Stimulated activated CD4-positive, alpha-beta T cell treated with anti-CD3 and anti-CD28 coated beads, Interleukin-4, amount 100 ng/mL, for 48 hours (primary cell): ENCODE measurements around the gene FARS2.

Experiments used
- DNase-seq, 2 donors: peaks; one replicate each; pipeline ENCODE4 v3.0.0-alpha.2; 2020; ENCODE audit warnings: low read depth in 2 of 2

Gene FARS2

DNA sequence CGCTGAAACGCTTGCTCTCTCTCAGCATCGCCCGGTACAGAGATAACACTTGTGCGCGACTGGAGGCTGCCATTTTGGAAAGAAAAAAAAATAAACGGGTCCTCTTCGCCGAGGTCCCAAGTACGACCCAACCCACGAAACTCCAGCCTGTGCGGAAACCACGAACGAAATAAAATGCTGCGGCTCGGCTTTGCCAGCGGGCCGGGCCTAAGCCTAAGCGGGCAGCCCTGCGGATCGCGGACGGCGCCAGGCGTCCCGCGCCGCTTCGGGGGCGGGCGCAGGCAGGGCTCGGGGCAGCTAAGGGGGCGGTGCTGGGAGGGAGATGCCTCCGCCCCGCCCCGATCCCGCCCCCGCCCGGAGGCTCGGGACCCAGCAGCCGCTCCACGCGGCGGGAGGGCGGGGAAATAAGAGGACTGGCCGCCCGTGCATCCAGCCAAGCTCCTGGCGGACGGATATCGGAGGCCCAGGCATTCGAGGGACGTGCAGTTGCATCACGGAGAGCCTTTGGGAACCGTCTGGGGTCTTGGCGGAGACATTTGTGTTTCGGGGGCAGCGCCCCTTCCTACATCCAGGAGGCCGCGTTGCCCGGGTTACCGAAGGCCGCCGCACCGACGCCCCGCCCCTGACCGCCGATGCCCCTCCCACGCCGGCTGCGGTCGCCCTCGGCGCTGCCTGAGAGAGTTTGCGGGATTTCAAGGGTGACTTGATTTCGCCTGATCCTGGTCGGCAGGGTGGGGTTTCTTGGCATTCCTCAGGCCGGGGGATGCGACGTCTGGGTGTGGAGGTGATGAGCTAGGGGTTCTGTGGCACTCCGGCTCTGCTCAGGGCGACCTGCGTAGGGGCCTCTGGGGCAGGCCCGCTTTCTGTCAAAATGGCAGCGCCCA, at the start of gene FARS2, which contains the start of gene LYRM4:
Gene FARS2 (plus strand): TSS at position 853 of the 884 bp plus-strand sequence.
Gene LYRM4 (minus strand): TSS at position 290 of the 884 bp plus-strand sequence. CDS start 217 bp downstream, at position 73.
- DNase-seq = peak; percentile 87 to 88

- DNase-seq = no peak
Observed at GRCh38 chr6:5213836-5214235, 47.5 kb upstream of the FARS2 start.

- peak in 1 of 2 donors; percentile 17 for DNase-seq
Observed at GRCh38 chr6:5214570-5215052, 46.7 kb upstream of the FARS2 start.

GRCh38 chr6:5215159-5215558, 46.2 kb upstream of the FARS2 start:
- DNase-seq = no peak

GRCh38 chr6:5215799-5216198, 45.5 kb upstream of the FARS2 start:
- DNase-seq = no peak

DNA sequence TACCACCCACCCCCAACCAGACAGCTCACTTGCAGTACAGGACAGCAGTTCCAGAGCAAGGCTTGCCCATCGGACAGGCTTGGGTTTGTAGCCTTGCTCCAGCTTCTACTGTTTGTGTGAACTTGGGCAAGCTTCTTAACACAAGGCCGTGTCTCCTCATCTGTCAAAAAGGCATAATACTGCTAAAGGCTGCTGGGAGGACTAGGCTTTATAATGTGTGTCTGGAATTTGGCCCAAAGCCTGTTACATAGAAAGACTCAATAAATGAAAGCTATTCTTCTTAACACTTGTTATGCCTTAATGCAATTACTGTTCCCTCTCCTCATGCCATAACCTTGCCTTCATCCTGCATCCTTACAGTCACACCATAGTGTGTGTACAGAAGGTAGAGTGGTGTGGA, 44.0 kb upstream of the FARS2 start:
- no peak for DNase-seq

DNA sequence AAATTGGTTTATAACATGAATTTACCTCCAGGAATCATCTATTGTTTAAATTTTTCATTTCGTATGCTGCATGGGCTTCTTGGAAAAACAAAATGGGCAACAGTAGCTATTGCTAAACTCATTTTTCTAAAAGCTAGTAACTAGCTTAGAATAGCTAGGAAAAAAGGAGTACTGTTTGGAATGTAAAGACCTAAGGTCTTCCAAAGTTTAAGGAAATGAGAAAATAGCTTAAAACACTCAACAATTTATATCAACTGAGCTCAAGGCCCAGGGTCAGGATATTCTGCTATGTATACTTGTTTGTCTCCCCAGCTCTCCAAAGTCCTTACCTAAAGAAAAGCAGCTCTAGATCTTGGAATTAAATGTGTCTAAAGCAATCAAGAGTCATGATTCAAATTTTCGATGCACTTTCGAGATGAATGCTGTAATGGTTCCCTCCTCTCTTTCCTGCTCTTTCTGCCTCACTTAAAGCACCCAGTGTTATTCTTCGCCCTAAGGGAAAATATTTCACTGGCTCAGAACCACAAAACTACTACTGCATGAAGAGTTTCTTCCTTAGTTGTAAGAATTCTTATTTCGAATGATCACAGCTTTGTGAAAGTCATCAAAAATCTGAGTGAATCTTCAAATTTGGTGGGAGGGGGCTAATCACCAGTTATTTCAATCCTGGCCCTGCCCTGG, 42.2 kb upstream of the FARS2 start:
- DNase-seq = no peak

DNA sequence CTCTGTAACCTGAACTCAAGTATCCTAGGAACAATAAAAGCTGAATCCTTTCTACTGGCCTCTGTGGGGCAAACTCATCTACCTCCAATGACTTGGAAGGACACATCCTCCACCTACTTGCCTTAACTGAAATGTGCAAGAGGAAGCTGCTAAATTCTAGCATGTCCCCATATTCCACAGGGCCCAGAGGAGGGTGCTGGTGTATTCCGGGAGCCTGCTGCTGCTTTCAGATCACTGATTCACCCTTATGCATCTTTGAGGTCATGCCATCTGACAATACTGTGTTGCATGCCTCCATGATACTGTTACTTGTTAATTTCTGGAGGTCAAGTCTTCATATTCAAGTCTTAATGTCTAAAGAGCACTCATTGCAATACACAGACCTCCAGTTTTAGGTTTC, 40.9 kb upstream of the FARS2 start:
- DNase-seq = no peak

- no peak for DNase-seq
Observed at GRCh38 chr6:5223309-5223708, 38.0 kb upstream of the FARS2 start.

GRCh38 chr6:5229356-5229755, 32.0 kb upstream of the FARS2 start:
- no peak for DNase-seq

- no peak for DNase-seq
Observed at GRCh38 chr6:5230081-5230480, 31.2 kb upstream of the FARS2 start.

DNA sequence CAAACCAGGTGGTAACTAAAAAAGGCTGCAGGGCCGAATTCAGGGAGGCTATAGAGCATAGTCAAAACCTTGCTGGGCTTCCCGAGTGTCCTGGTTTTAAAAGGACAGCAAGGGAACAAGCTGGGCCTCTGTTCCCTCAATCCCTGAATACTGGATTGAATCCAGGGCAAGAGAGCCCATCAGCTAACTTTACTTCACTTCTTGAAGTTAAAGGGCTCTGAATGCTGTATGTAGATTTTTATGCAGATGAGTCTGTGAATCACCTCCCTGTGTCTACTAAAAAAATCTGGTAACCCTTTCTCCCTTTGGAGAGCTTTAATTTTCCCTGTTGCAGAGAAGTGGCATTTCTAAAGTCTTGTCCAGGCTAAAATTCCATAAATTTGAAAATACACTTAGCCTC, 30.0 kb upstream of the FARS2 start:
- no peak for DNase-seq

DNA sequence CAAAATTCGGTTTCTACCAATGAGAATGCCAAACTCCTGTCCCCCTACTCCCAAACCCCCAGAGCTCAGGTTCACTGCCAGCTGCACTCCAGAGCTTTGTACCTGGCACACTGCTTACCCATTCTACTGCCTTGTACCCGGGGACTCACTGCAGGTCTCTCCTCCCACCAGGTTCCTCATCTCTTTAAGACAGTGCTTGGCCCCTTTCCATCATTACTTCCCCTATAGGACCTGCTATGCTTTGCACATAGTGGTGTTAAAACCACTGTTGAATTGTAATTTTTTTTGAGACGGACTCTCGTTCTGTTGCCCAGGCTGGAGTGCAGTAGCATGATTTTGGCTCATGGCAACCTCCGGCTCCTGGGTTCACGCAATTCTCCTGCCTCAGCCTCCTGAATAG, 26.4 kb upstream of the FARS2 start:
- DNase-seq = no peak

DNA sequence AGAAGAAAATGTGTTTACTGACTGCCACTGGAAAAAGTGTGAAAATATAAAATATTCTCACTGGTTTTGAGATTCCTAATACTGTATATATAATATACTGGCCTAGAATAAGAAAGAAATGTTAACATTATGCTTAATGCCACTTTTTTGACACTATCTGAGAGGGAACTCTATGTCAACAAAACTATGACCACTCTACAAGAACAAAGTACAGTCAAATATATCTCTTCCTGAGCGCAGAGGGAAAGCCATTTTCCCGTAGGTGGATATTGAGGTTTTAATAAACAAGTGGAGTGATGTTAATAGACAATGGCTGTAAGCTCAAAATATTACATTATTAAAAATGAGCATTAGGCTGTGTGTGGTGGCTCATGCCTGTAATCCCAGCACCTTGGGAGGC, 25.5 kb upstream of the FARS2 start:
- no peak for DNase-seq

DNA sequence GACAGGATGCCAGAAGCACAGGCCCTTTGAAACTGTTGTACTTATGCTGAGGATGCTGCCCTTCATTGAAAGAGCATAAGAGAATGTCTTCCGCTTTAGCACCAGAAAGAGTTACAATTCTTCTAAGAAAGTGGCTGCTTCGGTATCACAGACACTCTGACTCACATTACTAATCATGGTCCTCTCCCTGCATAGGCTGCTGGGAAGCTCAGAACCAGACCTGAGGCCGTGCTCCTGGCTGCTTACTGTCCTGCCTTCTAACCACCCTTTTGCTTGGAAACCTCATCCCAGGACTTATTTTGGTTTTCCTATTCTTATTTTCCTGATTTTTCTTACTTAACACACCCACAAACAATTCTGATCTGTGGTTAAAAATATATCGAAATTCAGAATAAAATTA, 23.5 kb upstream of the FARS2 start:
- DNase-seq = no peak

- no peak for DNase-seq
Observed at GRCh38 chr6:5238336-5238735, 23.0 kb upstream of the FARS2 start.

GRCh38 chr6:5241252-5241651, 20.1 kb upstream of the FARS2 start:
- DNase-seq = no peak

DNA sequence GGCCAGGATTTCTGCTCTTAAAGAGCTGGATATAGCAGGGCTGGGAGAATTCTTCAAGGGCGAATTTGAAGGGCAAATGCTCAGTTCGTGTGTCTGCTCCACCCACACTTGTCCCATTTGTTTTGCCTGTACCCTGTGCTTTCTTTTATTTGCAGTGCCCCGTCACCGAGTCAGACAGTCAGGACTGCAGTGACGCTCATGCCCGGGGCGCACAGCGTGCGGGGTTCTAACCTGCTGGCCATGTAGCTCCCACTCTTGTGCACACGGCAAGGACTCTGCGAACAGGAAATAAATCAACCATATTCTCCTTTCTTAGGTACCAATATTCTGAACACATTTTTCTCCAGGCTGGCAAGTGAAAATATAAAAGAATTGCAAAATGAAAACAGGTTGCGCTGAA, 18.2 kb upstream of the FARS2 start:
- DNase-seq = no peak

DNA sequence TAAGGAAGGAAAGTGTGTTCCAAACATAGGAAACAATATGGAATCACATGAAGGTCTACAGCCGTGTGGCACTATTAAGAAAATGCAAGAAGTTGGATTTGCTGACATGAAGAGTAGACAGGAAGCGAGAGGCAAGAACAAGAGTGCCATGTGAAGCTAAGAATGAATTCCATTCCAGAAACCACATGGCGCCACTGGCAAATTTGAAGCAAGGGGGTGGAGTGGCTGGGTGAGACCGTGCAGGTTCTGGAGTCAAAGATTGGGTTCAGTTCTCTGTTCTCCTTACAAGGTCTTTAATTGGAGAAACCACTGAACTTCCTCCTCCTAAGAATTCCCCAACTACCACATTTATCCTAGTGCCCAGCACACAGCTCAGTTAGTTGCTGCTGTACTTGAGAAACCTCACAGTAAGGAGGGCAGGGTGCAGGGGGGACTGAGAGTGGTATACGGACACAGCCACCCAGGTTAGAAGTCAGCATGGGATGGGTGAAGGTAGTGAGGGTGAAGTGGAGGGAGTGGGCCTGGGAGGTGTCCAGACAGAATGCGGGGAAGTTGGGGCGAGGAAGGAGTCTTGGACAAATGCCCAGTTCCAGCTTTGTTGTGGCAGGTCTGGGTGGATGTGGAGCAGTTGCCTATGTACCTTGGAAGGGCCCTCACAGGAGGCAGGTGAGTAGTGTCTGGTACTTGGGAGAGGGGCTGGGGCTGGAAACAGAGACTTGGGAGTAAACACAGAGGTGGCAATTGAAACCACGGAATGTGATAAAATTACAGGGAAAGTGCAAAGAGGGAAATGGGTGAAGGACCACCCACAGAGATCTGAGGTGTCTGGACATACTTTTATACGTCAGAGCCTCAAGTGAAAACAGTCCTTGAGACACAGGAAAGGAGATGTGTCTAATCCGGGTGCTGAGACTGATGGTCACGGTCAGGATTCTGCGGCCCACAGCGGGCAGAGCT, 14.9 kb upstream of the FARS2 start:
- no peak for DNase-seq

GRCh38 chr6:5247201-5247600, 14.1 kb upstream of the FARS2 start:
- DNase-seq = no peak

DNA sequence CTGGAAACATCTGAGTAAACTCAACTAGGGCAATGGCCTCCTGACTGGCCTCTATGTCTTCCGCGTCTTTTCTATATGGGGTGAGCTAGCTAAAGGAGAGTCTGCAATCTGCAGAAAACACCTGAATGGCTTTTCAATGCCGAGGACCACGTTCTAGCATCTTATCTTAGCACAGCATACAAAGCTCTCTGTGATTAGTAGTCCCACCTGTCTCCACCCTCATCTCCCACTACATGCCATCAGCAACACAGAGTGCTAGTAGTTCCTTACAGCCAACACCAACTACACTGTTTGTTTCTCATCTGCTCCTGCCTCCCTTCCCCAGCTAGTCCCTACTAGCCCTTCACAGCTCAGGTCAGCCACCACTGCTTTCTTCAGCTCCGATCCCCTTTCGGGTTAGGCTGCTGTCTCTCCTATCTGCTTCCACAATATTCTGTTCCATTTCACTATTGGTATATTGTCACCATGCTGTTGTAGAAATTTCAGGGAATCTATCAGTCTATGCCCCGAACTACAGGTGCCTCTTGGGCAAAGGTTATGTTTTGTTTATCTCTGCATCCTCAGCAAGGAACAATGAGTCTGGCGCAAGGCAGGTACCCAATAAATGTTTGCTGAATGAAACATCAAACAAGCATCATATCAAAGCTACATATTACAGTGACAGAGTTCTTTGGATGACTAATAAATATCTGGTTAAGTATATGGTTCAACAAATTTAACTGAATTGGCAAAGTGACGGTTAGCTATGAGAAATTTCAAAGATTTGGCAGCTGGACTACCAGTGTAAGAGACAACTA, 12.8 kb upstream of the FARS2 start:
- no peak for DNase-seq
